ENCODE results near the gene FES. TPM values are rescaled to one million over a fixed set of nuclear protein-coding genes. Genes with fewer than 3 reads are reported as not detected.
"Not testable (repeated sequence)": the region's sequence is repeated elsewhere in the genome, so short reads cannot be mapped to it uniquely, and the experiment has no call there.

The FES gene
- total RNA-seq, 1 experiment from 2014 or later: 0.91 TPM

- no peak overlapping the region for H3K4me3 Mint-ChIP-seq (ENCODE audit: unreplicated experiment)
- BruUV-seq (replicated peaks): no TSS peak
- CTCF ChIA-PET: interaction anchor here (0.6 kb wide), 1 partner anchor 14 kb away, joined by 3 read pairs; no protein-coding TSS in a partner anchor
These were observed 43.4 kb upstream of the FES start for GRCh38 chr15:90840954-90841353.

GRCh38 chr15:90844696-90845095 lies 39.6 kb upstream of the FES start:
- intact Hi-C loops (cut with micrococcal nuclease): no loop called here
- Mint-ChIP-seq H3K9me3 (ENCODE audit: unreplicated experiment) (no peaks in the 10 kb centered on the region), H3K4me1 (ENCODE audit: insufficient read depth, unreplicated experiment) (no peaks in the 10 kb centered on the region), H3K4me3 (ENCODE audit: unreplicated experiment) (no peak overlapping the region), H3K27ac (ENCODE audit: low read depth, unreplicated experiment) (no peak overlapping the region), H3K36me3 (ENCODE audit: insufficient read depth, unreplicated experiment) (no peaks in the 10 kb centered on the region), H3K27me3 (ENCODE audit: insufficient read depth, unreplicated experiment) (no peaks in the 10 kb centered on the region)
- POLR2A ChIA-PET: interaction anchor here (0.6 to 1.2 kb wide), 3 partner anchors 19 to 191 kb away, joined by 3 read pairs; no protein-coding TSS in a partner anchor
- no peak for TF ChIP-seq CTCF (IDR thresholded peaks at IDR 0.05; ENCODE audit: unreplicated experiment)
- BruUV-seq (replicated peaks): no TSS peak
- DNase-seq (ENCODE audit: unreplicated experiment): no peak
- CTCF ChIA-PET: interaction anchor here (0.7 to 1.3 kb wide), 2 partner anchors 42 to 1069 kb away, joined by 3 to 5 read pairs; no protein-coding TSS in a partner anchor

More at GRCh38 chr15:90840954-90841353, 43.4 kb upstream of the FES start:
- POLR2A ChIA-PET: interaction anchor here (1.0 kb wide), 1 partner anchor 33 kb away, joined by 3 read pairs; no protein-coding TSS in a partner anchor
- H3K27ac Mint-ChIP-seq (ENCODE audit: low read depth, unreplicated experiment): no peak overlapping the region
- H3K27me3 Mint-ChIP-seq (ENCODE audit: insufficient read depth, unreplicated experiment): no peaks in the 10 kb centered on the region
- no peaks in the 10 kb centered on the region for H3K4me1 Mint-ChIP-seq (ENCODE audit: insufficient read depth, unreplicated experiment)
- H3K9me3 Mint-ChIP-seq (ENCODE audit: unreplicated experiment): no peaks in the 10 kb centered on the region
- no peaks in the 10 kb centered on the region for H3K36me3 Mint-ChIP-seq (ENCODE audit: insufficient read depth, unreplicated experiment)
- intact Hi-C loops (cut with micrococcal nuclease): no loop called here
- TF ChIP-seq CTCF (IDR thresholded peaks at IDR 0.05; ENCODE audit: unreplicated experiment): no peak
- DNase-seq (ENCODE audit: unreplicated experiment): no peak

- Mint-ChIP-seq H3K27ac (ENCODE audit: low read depth, unreplicated experiment) (no peak overlapping the region), H3K4me3 (ENCODE audit: unreplicated experiment) (no peak overlapping the region), H3K27me3 (ENCODE audit: insufficient read depth, unreplicated experiment) (no peaks in the 10 kb centered on the region), H3K4me1 (ENCODE audit: insufficient read depth, unreplicated experiment) (no peaks in the 10 kb centered on the region), H3K9me3 (ENCODE audit: unreplicated experiment) (no peaks in the 10 kb centered on the region), H3K36me3 (ENCODE audit: insufficient read depth, unreplicated experiment) (no peaks in the 10 kb centered on the region)
- intact Hi-C loops (cut with micrococcal nuclease): no loop called here
- POLR2A ChIA-PET: interaction anchor here (0.6 to 1.2 kb wide), 3 partner anchors 18 to 847 kb away, joined by 3 read pairs; no protein-coding TSS in a partner anchor
- DNase-seq (ENCODE audit: unreplicated experiment): peak; percentile 70
- CTCF ChIA-PET: interaction anchor here (0.6 to 1.3 kb wide), 4 partner anchors 41 to 1068 kb away, joined by 3 to 5 read pairs (median 3); no protein-coding TSS in a partner anchor
- no TSS peak for BruUV-seq (replicated peaks)
- no peak for TF ChIP-seq CTCF (IDR thresholded peaks at IDR 0.05; ENCODE audit: unreplicated experiment)
These were observed 38.9 kb upstream of the FES start for GRCh38 chr15:90845201-90845949.

GRCh38 chr15:90849424-90849823 lies 34.9 kb upstream of the FES start:
- ChIA-PET CTCF (interaction anchor here (0.6 kb wide), 1 partner anchor 15 kb away, joined by 3 read pairs; no protein-coding TSS in a partner anchor), POLR2A (interaction anchor here (0.8 kb wide), 1 partner anchor 38 kb away, joined by 4 read pairs; no protein-coding TSS in a partner anchor)
- BruUV-seq (replicated peaks); intact Hi-C loops (cut with micrococcal nuclease); H3K27me3 Mint-ChIP-seq (ENCODE audit: insufficient read depth, unreplicated experiment); H3K9me3 Mint-ChIP-seq (ENCODE audit: unreplicated experiment); H3K4me1 Mint-ChIP-seq (ENCODE audit: insufficient read depth, unreplicated experiment); H3K27ac Mint-ChIP-seq (ENCODE audit: low read depth, unreplicated experiment); DNase-seq (ENCODE audit: unreplicated experiment); H3K36me3 Mint-ChIP-seq (ENCODE audit: insufficient read depth, unreplicated experiment); H3K4me3 Mint-ChIP-seq (ENCODE audit: unreplicated experiment): not testable (repeated sequence)
